Measurements from ENCODE around the gene NQO2. TPM values are rescaled to one million over a fixed set of nuclear protein-coding genes. Genes with fewer than 3 reads are reported as not detected.

The NQO2 gene
- total and polyA plus RNA-seq, 10 of the 15 experiments (the other 5 are each of a cell fraction or from before 2014, with no cell fraction given) = 0.55 to 2.6 (median 0.80) TPM

DNA sequence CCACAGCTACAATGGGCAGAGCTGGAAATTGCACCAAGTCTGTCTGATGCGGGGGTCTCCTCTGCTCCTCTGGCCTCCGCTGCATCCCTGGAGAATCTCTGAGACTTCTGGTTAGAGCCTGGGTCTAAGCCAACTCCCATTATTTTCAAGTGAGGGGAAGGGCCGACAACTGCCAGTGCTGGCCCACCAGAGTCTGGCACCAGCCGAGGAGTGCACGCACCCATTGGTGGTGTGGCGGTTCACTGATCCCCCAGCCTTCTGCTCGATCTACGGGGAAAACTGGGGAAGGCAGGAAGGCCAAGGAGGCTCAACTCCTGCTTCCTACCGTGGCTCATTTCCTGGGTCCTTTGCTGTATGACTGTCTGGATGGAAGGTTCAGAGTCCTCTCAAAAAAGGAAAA is 6.2 kb downstream of the NQO2 start:
- in situ Hi-C loops (cut with MboI) = no loop called here
- FAIRE-seq (no peak), ATAC-seq (no peak), DNase-seq (ENCODE audit: low read depth, low spot score) (no peak)
- Histone ChIP-seq H2AFZ (ENCODE audit: control insufficient read depth, low read depth, low read length) (no peak overlapping the region), H3K4me2 (ENCODE audit: control insufficient read depth, insufficient read depth) (no peak overlapping the region), H3K4me3 (no peak overlapping the region), H3K9ac (ENCODE audit: control insufficient read depth, insufficient read depth, low read length) (no peak overlapping the region), H3K9me3 (replicated peaks; ENCODE audit: control insufficient read depth, insufficient read depth, low read length) (peaks cover 3% of the 10 kb centered on the region; the same call in 2 of the 3 replicates), H3K79me2 (ENCODE audit: control insufficient read depth, insufficient read depth, low read length) (no peaks in the 10 kb centered on the region), H3K36me3 (ENCODE audit: control insufficient read depth in 2 of 2, insufficient read depth in 2 of 2, low read length in 1 of 2) (no peaks in the 10 kb centered on the region), H3K4me1 (ENCODE audit: control insufficient read depth, insufficient read depth, low read length) (no peaks in the 10 kb centered on the region), H3K27ac (ENCODE audit: control insufficient read depth, insufficient read depth) (no peak overlapping the region), H4K20me1 (ENCODE audit: control insufficient read depth, insufficient read depth) (no peaks in the 10 kb centered on the region), H3K27me3 (replicated peaks in 1 of 2; ENCODE audit: control insufficient read depth in 2 of 2, insufficient read depth in 2 of 2, low read length in 1 of 2) (no peaks in the 10 kb centered on the region; a peak in 1 of 4 replicates)
- RAD21 ChIA-PET (ENCODE audit: unreplicated experiment) = no interaction called here
- SMC1A ChIA-PET (ENCODE audit: uncharacterized antibody, unreplicated experiment) = interaction anchor here (0.7 kb wide), 1 partner anchor 161 kb away, joined by 3 read pairs; no protein-coding TSS in a partner anchor
- CTCF ChIA-PET = no interaction called here
- POLR2A ChIA-PET = no interaction called here
- intact Hi-C loops (cut with micrococcal nuclease; ENCODE audit: unreplicated experiment) = no loop called here
- BruUV-seq (replicated peaks) = no TSS peak
- no peak for TF ChIP-seq NR2F1 (conservative IDR thresholded peaks at IDR 0.05)
- no peak for TF ChIP-seq ZBED1 (IDR thresholded peaks at IDR 0.05; ENCODE audit: borderline replicate concordance)
- TF ChIP-seq KAT2A (conservative IDR thresholded peaks at IDR 0.05; ENCODE audit: control insufficient read depth, low read depth, low read length) = no peak
- WGBS (ENCODE audit: insufficient coverage, insufficient replicate concordance, low lambda C conversion rate, missing lambda C conversion rate) = 89% methylated on average over 9 of the region's 9 CpGs

DNA sequence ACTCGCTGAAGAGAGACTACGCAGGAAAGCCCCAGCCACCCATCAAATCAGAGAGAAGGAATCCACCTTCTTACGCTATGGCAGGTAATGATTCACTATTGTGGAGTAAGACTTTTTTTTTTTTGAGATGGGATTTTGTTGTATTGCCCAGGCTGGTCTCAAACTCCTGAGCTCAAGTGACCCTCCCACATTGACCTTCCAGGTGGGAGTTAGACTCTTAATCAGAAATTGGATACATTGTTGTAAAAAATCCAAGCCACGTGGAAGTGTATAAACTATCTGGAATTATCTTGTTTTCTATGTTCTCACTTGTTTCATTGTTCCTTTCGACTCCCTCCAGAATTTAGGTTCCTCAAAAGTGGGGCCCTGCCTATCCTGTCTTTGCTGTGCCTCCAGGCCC is 6.8 kb downstream of the NQO2 start:
- ChIA-PET POLR2A (no interaction called here), SMC1A (ENCODE audit: uncharacterized antibody, unreplicated experiment) (no interaction called here), CTCF (no interaction called here), RAD21 (ENCODE audit: unreplicated experiment) (no interaction called here)
- no peak overlapping the region for H2AFZ ChIP-seq (ENCODE audit: control insufficient read depth, low read depth, low read length)
- H3K79me2 ChIP-seq (ENCODE audit: control insufficient read depth, insufficient read depth, low read length) = no peaks in the 10 kb centered on the region
- DNase-seq (ENCODE audit: low read depth, low spot score) (no peak), FAIRE-seq (no peak), ATAC-seq (no peak)
- WGBS (ENCODE audit: insufficient coverage, insufficient replicate concordance, low lambda C conversion rate, missing lambda C conversion rate) = 67% methylated on average over 5 of the region's 5 CpGs
- H3K27ac ChIP-seq (ENCODE audit: control insufficient read depth, insufficient read depth) = no peak overlapping the region
- BruUV-seq (replicated peaks) = no TSS peak
- no peaks in the 10 kb centered on the region for H3K4me1 ChIP-seq (ENCODE audit: control insufficient read depth, insufficient read depth, low read length)
- H3K4me3 ChIP-seq = no peak overlapping the region
- H3K36me3 ChIP-seq (ENCODE audit: control insufficient read depth in 2 of 2, insufficient read depth in 2 of 2, low read length in 1 of 2) = no peaks in the 10 kb centered on the region
- no peak overlapping the region for H3K9ac ChIP-seq (ENCODE audit: control insufficient read depth, insufficient read depth, low read length)
- intact Hi-C loops (cut with micrococcal nuclease; ENCODE audit: unreplicated experiment) (no loop called here), in situ Hi-C loops (cut with MboI) (no loop called here)
- H3K4me2 ChIP-seq (ENCODE audit: control insufficient read depth, insufficient read depth) = no peak overlapping the region
- H3K9me3 ChIP-seq (replicated peaks; ENCODE audit: control insufficient read depth, insufficient read depth, low read length) = peaks cover 6% of the 10 kb centered on the region; the same call in 2 of the 3 replicates
- H3K27me3 ChIP-seq (replicated peaks in 1 of 2; ENCODE audit: control insufficient read depth in 2 of 2, insufficient read depth in 2 of 2, low read length in 1 of 2) = no peaks in the 10 kb centered on the region; a peak in 1 of 4 replicates
- H4K20me1 ChIP-seq (ENCODE audit: control insufficient read depth, insufficient read depth) = no peaks in the 10 kb centered on the region
- TF ChIP-seq POLR2A (IDR thresholded peaks at IDR 0.05; ENCODE audit: low read depth, low read length) (no peak), ZNF217 (IDR thresholded peaks at IDR 0.05) (no peak), RELA (IDR thresholded peaks at IDR 0.05; ENCODE audit: borderline replicate concordance, partially characterized antibody) (no peak), GABPA (IDR thresholded peaks at IDR 0.05; ENCODE audit: low read depth) (no peak), ESRRA (IDR thresholded peaks at IDR 0.05; ENCODE audit: low read length) (no peak), BMI1 (IDR thresholded peaks at IDR 0.05; ENCODE audit: borderline replicate concordance) (no peak), CHD2 (IDR thresholded peaks at IDR 0.05; ENCODE audit: borderline replicate concordance, low read depth, low read length) (no peak), EP300 (IDR thresholded peaks at IDR 0.05; ENCODE audit: borderline replicate concordance in 1 of 2, control insufficient read depth in 1 of 2, low read depth in 2 of 2, low read length in 2 of 2) (no peak), EZH2 (IDR thresholded peaks at IDR 0.05; ENCODE audit: borderline replicate concordance, control insufficient read depth, low read depth, low read length) (no peak), FOXM1 (IDR thresholded peaks at IDR 0.05; ENCODE audit: low read depth, low read length) (no peak), MTA2 (IDR thresholded peaks at IDR 0.05; ENCODE audit: low read depth) (no peak), ZSCAN29 (IDR thresholded peaks at IDR 0.05) (no peak), ZNF207 (IDR thresholded peaks at IDR 0.05; ENCODE audit: borderline replicate concordance) (no peak), BHLHE40 (IDR thresholded peaks at IDR 0.05; ENCODE audit: borderline replicate concordance in 1 of 2, low read depth in 2 of 2, low read length in 1 of 2) (no peak), SUPT20H (IDR thresholded peaks at IDR 0.05; ENCODE audit: borderline replicate concordance, control insufficient read depth, low read depth, low read length) (no peak)
